HCT116 (cell line): ENCODE measurements around the gene RASGRP2.

ENCODE experiments used
- CEBPB ChIP-seq: IDR thresholded peaks from 2 replicates; pipeline ENCODE4 v1.6.1; 2012; ENCODE audit warnings: low read depth
- ELF1 ChIP-seq: IDR thresholded peaks from 2 replicates; pipeline ENCODE4 v1.6.1; 2012; ENCODE audit warnings: low read depth, borderline replicate concordance
- EZH2phosphoT487 ChIP-seq: fragments of 200-600 bp; IDR thresholded peaks from 2 replicates; pipeline ENCODE4 v1.6.1; 2018; ENCODE audit warnings: antibody characterized with exemption, borderline replicate concordance
- POLR2A ChIP-seq: IDR thresholded peaks from 2 replicates; pipeline ENCODE4 v1.7.0; 2011; ENCODE audit warnings: borderline replicate concordance; ENCODE audit not compliant: insufficient read depth, insufficient read length; ENCODE audit errors: extremely low read depth
- SIN3A ChIP-seq: IDR thresholded peaks from 2 replicates; pipeline ENCODE4 v1.6.1; 2012; ENCODE audit warnings: low read depth
- TF ChIP-seq, protein P1 (sequence below), 3 experiments: fragments of 200-600 bp in 1 of 3; sonication (generic) in 1 of 3; IDR thresholded peaks in 2 of 3; conservative IDR thresholded peaks in 1 of 3; 2 replicates each; pipeline ENCODE4 v1.5.1; 2012 to 2017; ENCODE audit warnings: low read depth in 2 of 3, low read length in 2 of 3, antibody characterized with exemption in 1 of 3, borderline replicate concordance in 1 of 3, control low read depth in 1 of 3, mild to moderate bottlenecking in 1 of 3, mixed read lengths in 1 of 3, mixed run types in 1 of 3, moderate library complexity in 1 of 3; ENCODE audit not compliant: insufficient read depth in 1 of 3
- TF ChIP-seq, protein P2 (sequence below): IDR thresholded peaks from 2 replicates; pipeline ENCODE4 v1.6.1; 2011; ENCODE audit warnings: mild to moderate bottlenecking, low read length, moderate library complexity; ENCODE audit not compliant: insufficient replicate concordance; ENCODE audit errors: extremely low read depth

DNA sequence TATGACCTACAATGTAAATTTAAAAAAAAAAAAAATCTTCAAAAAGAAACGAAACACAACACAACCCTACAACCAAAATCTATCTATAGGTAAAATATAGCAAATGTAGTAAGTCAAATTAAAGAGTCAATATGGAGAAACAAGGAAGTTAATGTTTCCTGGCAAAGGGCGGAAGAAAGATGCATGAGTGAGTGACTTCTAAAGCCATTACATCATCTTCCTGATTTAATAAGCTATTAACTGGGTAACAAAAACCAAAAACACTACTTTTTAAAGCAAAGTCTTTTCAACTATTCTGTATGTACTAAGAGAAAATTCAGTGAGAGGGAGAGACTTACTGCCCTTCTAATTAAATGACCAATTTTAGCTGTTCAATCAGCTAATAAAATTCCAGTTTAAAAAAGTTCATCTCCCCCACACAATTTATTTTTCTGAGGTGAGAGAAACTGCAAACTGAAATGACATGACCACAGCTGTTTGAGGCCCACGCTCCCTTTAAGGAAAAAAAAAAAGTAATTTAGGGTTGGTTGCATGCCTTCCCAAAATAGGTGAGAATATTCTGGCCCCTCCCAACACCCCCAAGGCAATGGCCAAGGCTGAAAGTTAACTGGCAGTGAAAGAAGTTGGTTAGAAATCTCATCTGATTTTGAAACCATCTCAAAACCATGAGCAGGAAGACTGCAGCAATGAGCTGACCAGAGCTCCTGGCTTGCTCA lies 28.5 kb upstream of the RASGRP2 start:
- TF ChIP-seq, protein P1, sequence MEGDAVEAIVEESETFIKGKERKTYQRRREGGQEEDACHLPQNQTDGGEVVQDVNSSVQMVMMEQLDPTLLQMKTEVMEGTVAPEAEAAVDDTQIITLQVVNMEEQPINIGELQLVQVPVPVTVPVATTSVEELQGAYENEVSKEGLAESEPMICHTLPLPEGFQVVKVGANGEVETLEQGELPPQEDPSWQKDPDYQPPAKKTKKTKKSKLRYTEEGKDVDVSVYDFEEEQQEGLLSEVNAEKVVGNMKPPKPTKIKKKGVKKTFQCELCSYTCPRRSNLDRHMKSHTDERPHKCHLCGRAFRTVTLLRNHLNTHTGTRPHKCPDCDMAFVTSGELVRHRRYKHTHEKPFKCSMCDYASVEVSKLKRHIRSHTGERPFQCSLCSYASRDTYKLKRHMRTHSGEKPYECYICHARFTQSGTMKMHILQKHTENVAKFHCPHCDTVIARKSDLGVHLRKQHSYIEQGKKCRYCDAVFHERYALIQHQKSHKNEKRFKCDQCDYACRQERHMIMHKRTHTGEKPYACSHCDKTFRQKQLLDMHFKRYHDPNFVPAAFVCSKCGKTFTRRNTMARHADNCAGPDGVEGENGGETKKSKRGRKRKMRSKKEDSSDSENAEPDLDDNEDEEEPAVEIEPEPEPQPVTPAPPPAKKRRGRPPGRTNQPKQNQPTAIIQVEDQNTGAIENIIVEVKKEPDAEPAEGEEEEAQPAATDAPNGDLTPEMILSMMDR (IDR thresholded peaks at IDR 0.05 in 2 of 3, conservative IDR thresholded peaks at IDR 0.05 in 1 of 3; ENCODE audit: borderline replicate concordance in 1 of 3, insufficient read depth in 1 of 3, low read depth in 2 of 3, low read length in 2 of 3): no peak
- TF ChIP-seq, protein P2, sequence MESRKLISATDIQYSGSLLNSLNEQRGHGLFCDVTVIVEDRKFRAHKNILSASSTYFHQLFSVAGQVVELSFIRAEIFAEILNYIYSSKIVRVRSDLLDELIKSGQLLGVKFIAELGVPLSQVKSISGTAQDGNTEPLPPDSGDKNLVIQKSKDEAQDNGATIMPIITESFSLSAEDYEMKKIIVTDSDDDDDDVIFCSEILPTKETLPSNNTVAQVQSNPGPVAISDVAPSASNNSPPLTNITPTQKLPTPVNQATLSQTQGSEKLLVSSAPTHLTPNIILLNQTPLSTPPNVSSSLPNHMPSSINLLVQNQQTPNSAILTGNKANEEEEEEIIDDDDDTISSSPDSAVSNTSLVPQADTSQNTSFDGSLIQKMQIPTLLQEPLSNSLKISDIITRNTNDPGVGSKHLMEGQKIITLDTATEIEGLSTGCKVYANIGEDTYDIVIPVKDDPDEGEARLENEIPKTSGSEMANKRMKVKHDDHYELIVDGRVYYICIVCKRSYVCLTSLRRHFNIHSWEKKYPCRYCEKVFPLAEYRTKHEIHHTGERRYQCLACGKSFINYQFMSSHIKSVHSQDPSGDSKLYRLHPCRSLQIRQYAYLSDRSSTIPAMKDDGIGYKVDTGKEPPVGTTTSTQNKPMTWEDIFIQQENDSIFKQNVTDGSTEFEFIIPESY: no peak
- no peak for TF ChIP-seq EZH2phosphoT487
- no peak for TF ChIP-seq POLR2A
- no peak for TF ChIP-seq ELF1
- no peak for TF ChIP-seq CEBPB
- TF ChIP-seq SIN3A: no peak
